Glomerular visceral epithelial cell (primary cell): ENCODE data around the gene KRTAP4-6.
A peak's percentile ranks its signal among the peaks of the same experiment; 100 is the strongest.
"Not testable (repeated sequence)": the region's sequence is repeated elsewhere in the genome, so short reads cannot be mapped to it uniquely, and the experiment has no call there.

Source experiments
- DNase-seq: peaks from one replicate; pipeline ENCODE4 v3.0.0-alpha.2; 2016; ENCODE audit errors: extremely low spot score

KRTAP4-6 gene

GRCh38 chr17:41147531-41148204 is 7.3 kb upstream of the KRTAP4-6 start:
- no peak for DNase-seq

- DNase-seq, result no peak
Measured at GRCh38 chr17:41145261-41145660, 4.9 kb upstream of the KRTAP4-6 start.

GRCh38 chr17:41144846-41145245 is 4.5 kb upstream of the KRTAP4-6 start:
- no peak for DNase-seq

- DNase-seq, result no peak
Measured at GRCh38 chr17:41141361-41141760, 1.0 kb upstream of the KRTAP4-6 start.

- DNase-seq, result not testable (repeated sequence)
Measured at GRCh38 chr17:41139865-41140264, 479 bp downstream of the KRTAP4-6 start.

GRCh38 chr17:41133880-41134735 is 6.2 kb downstream of the KRTAP4-6 start:
- no peak for DNase-seq

- DNase-seq, result peak; percentile 34
Measured at GRCh38 chr17:41131979-41132378, 8.4 kb downstream of the KRTAP4-6 start.

GRCh38 chr17:41127371-41127770 is 13.0 kb downstream of the KRTAP4-6 start:
- DNase-seq, result no peak

- no peak for DNase-seq
Measured at GRCh38 chr17:41126412-41126811, 13.9 kb downstream of the KRTAP4-6 start.

GRCh38 chr17:41125064-41125463 is 15.3 kb downstream of the KRTAP4-6 start:
- no peak for DNase-seq

- DNase-seq, result not testable (repeated sequence)
Measured at GRCh38 chr17:41123991-41124371, 16.4 kb downstream of the KRTAP4-6 start, which contains the start of gene KRTAP4-12. Gene KRTAP4-12 (minus strand): TSS chr17:41124182. CDS start chr17:41124122, 60 bp downstream.

- DNase-seq, result not testable (repeated sequence)
Measured at GRCh38 chr17:41123292-41123990, 16.9 kb downstream of the KRTAP4-6 start.

GRCh38 chr17:41121742-41122141 is 18.6 kb downstream of the KRTAP4-6 start:
- no peak for DNase-seq

GRCh38 chr17:41119696-41120690 is 20.4 kb downstream of the KRTAP4-6 start:
- DNase-seq, result not testable (repeated sequence)

GRCh38 chr17:41118721-41119120 is 21.6 kb downstream of the KRTAP4-6 start:
- DNase-seq, result no peak

- not testable (repeated sequence) for DNase-seq
Measured at GRCh38 chr17:41117846-41118386, 22.4 kb downstream of the KRTAP4-6 start, which contains the start of gene KRTAP4-11. Gene KRTAP4-11 (minus strand): TSS chr17:41118373. CDS start chr17:41118315, 58 bp downstream.

- DNase-seq, result no peak
Measured at GRCh38 chr17:41116297-41116696, 24.0 kb downstream of the KRTAP4-6 start.

GRCh38 chr17:41111151-41111885 is 29.0 kb downstream of the KRTAP4-6 start:
- DNase-seq, result no peak

GRCh38 chr17:41108728-41109386 is 31.5 kb downstream of the KRTAP4-6 start:
- not testable (repeated sequence) for DNase-seq
